H9 (cell line): ENCODE results near the gene CLIC3. TPM values are rescaled to one million over a fixed set of nuclear protein-coding genes. Genes with fewer than 3 reads are reported as not detected.

ENCODE experiments used
- DNase-seq: peaks from one replicate; pipeline ENCODE4 v3.0.0-alpha.2; 2017
- H2AFZ ChIP-seq: one replicate; pipeline ENCODE4 v1.6.1; 2013; ENCODE audit warnings: mild to moderate bottlenecking, low read length, control low read depth, moderate library complexity
- H2AK5ac ChIP-seq: 2 replicates; pipeline ENCODE4 v1.6.1; 2013; ENCODE audit warnings: low read length, control low read depth, mixed read lengths; ENCODE audit not compliant: insufficient read length
- H2BK120ac ChIP-seq: one replicate; pipeline ENCODE4 v1.6.1; 2013; ENCODE audit warnings: low read depth, mild to moderate bottlenecking, low read length, control low read depth, inconsistent platforms; ENCODE audit not compliant: poor library complexity, severe bottlenecking
- H2BK12ac ChIP-seq: 2 replicates; pipeline ENCODE4 v1.6.1; 2013; ENCODE audit warnings: low read length, control low read depth, mixed read lengths, low read depth; ENCODE audit not compliant: insufficient read length
- H2BK15ac ChIP-seq: 2 replicates; pipeline ENCODE4 v1.6.1; 2013; ENCODE audit warnings: low read depth, low read length, control low read depth
- H2BK20ac ChIP-seq: one replicate; pipeline ENCODE4 v1.6.1; 2013; ENCODE audit warnings: low read depth, mild to moderate bottlenecking, low read length, control low read depth, inconsistent platforms; ENCODE audit not compliant: poor library complexity, severe bottlenecking
- H2BK5ac ChIP-seq: 2 replicates; pipeline ENCODE4 v1.6.1; 2013; ENCODE audit warnings: low read length, control low read depth, mixed read lengths; ENCODE audit not compliant: insufficient read length
- H3K14ac ChIP-seq: 2 replicates; pipeline ENCODE4 v1.6.1; 2013; ENCODE audit warnings: low read length, control low read depth; ENCODE audit not compliant: insufficient read depth
- H3K18ac ChIP-seq: 2 replicates; pipeline ENCODE4 v1.6.1; 2013; ENCODE audit warnings: low read depth, mild to moderate bottlenecking, mixed read lengths, low read length, control low read depth; ENCODE audit not compliant: insufficient read length
- H3K23ac ChIP-seq: 2 replicates; pipeline ENCODE4 v1.6.1; 2013; ENCODE audit warnings: low read length, control low read depth, mixed read lengths, low read depth; ENCODE audit not compliant: insufficient read length
- H3K23me2 ChIP-seq: 2 replicates; pipeline ENCODE4 v1.6.1; 2013; ENCODE audit warnings: low read depth, mild to moderate bottlenecking, mixed read lengths, low read length, control low read depth; ENCODE audit not compliant: insufficient read length, poor library complexity, severe bottlenecking
- H3K27ac ChIP-seq: 2 replicates; pipeline ENCODE4 v1.5.1; 2013; ENCODE audit warnings: low read length, control low read depth, mixed read lengths, low read depth; ENCODE audit not compliant: insufficient read length
- H3K27me3 ChIP-seq: 2 replicates; pipeline ENCODE4 v1.6.1; 2013; ENCODE audit warnings: low read length, control low read depth, inconsistent platforms; ENCODE audit not compliant: insufficient read depth
- H3K4ac ChIP-seq: 2 replicates; pipeline ENCODE4 v1.6.1; 2013; ENCODE audit warnings: low read depth, mild to moderate bottlenecking, control low read depth, inconsistent platforms, low read length, moderate library complexity
- H3K4me1 ChIP-seq: 2 replicates; pipeline ENCODE4 v1.6.1; 2013; ENCODE audit warnings: low read length, control low read depth, inconsistent platforms; ENCODE audit not compliant: insufficient read depth
- H3K4me2 ChIP-seq: 2 replicates; pipeline ENCODE4 v1.6.1; 2013; ENCODE audit warnings: low read length, control low read depth, mixed read lengths; ENCODE audit not compliant: insufficient read length, insufficient read depth
- H3K56ac ChIP-seq: 2 replicates; pipeline ENCODE4 v1.6.1; 2013; ENCODE audit warnings: low read depth, mild to moderate bottlenecking, mixed read lengths, low read length, control low read depth; ENCODE audit not compliant: insufficient read length
- H3K79me1 ChIP-seq: 2 replicates; pipeline ENCODE4 v1.6.1; 2013; ENCODE audit warnings: low read depth, mild to moderate bottlenecking, moderate library complexity, low read length, control low read depth, inconsistent platforms; ENCODE audit not compliant: insufficient read depth, poor library complexity, severe bottlenecking
- H3K79me2 ChIP-seq: 2 replicates; pipeline ENCODE4 v1.6.1; 2013; ENCODE audit warnings: low read length, control low read depth, inconsistent platforms; ENCODE audit not compliant: insufficient read depth
- H3K9ac ChIP-seq: 2 replicates; pipeline ENCODE4 v1.6.1; 2013; ENCODE audit warnings: low read length, control low read depth, mixed read lengths; ENCODE audit not compliant: insufficient read length; ENCODE audit errors: extremely low read depth
- H3K9me3 ChIP-seq: one replicate; pipeline ENCODE4 v1.6.1; 2013; ENCODE audit warnings: low read depth, low read length, inconsistent platforms; ENCODE audit not compliant: control insufficient read depth
- H3T11ph ChIP-seq: one replicate; pipeline ENCODE4 v1.6.1; 2013; ENCODE audit warnings: mild to moderate bottlenecking, low read length, control low read depth, inconsistent platforms
- H4K20me1 ChIP-seq: one replicate; pipeline ENCODE4 v1.6.1; 2013; ENCODE audit not compliant: control insufficient read depth, insufficient read length, insufficient read depth
- H4K5ac ChIP-seq: 2 replicates; pipeline ENCODE4 v1.6.1; 2013; ENCODE audit warnings: low read depth, mild to moderate bottlenecking, mixed read lengths, low read length, control low read depth; ENCODE audit not compliant: insufficient read length
- H4K8ac ChIP-seq: replicated peaks from 2 replicates; pipeline ENCODE4 v1.6.1; 2013; ENCODE audit warnings: low read length, control low read depth, mixed read lengths, low read depth; ENCODE audit not compliant: insufficient read length
- H4K91ac ChIP-seq: 2 replicates; pipeline ENCODE4 v1.6.1; 2013; ENCODE audit warnings: low read depth, mild to moderate bottlenecking, moderate library complexity, mixed read lengths, low read length, control low read depth; ENCODE audit not compliant: insufficient read length
- H3K27ac Mint-ChIP-seq, 3 experiments: 2 replicates in 2 of 3; 3 replicates in 1 of 3; pipeline ENCODE4 v1.8.0; 2020 to 2021; ENCODE audit warnings: mixed read lengths in 3 of 3, mild to moderate bottlenecking in 1 of 3, moderate library complexity in 1 of 3
- H3K27me3 Mint-ChIP-seq: 2 replicates; pipeline ENCODE4 v1.8.0; 2021; ENCODE audit warnings: low read depth, mild to moderate bottlenecking, moderate library complexity, mixed read lengths
- H3K36me3 Mint-ChIP-seq, 3 experiments: 2 replicates in 2 of 3; 3 replicates in 1 of 3; pipeline ENCODE4 v1.8.0; 2020 to 2021; ENCODE audit warnings: low read depth in 3 of 3, mixed read lengths in 3 of 3; ENCODE audit not compliant: insufficient read depth in 1 of 3
- H3K4me1 Mint-ChIP-seq, 2 experiments: 2 replicates each; pipeline ENCODE4 v1.8.0; 2020; ENCODE audit warnings: mixed read lengths in 2 of 2
- H3K4me3 Mint-ChIP-seq, 2 experiments: 2 replicates in 1 of 2; 3 replicates in 1 of 2; pipeline ENCODE4 v1.8.0; 2020 to 2021; ENCODE audit warnings: mild to moderate bottlenecking in 2 of 2, mixed read lengths in 2 of 2, moderate library complexity in 1 of 2
- H3K9me3 Mint-ChIP-seq, 2 experiments: 2 replicates in 1 of 2; 3 replicates in 1 of 2; pipeline ENCODE4 v1.8.0; 2020; ENCODE audit warnings: mild to moderate bottlenecking in 2 of 2, mixed read lengths in 2 of 2, moderate library complexity in 1 of 2
- CTCF ChIP-seq: fragments of 200-600 bp; sonication (generic); conservative IDR thresholded peaks from 3 replicates; pipeline ENCODE4 v1.8.0; 2021; ENCODE audit warnings: antibody characterized with exemption, mild to moderate bottlenecking
- WGBS: extraction: QIAGEN DNeasy Blood & Tissue Kit; methylation state at CpG from one replicate; pipeline ENCODE4 v1.1.7; 2013; ENCODE audit warnings: missing lambda C conversion rate, low lambda C conversion rate, mixed read lengths; ENCODE audit not compliant: insufficient read length; ENCODE audit errors: extremely low coverage; 5-methylcytosine and 5-hydroxymethylcytosine counted together
- total RNA-seq: library from RNA; stranded (reverse); gene quantifications from 2 replicates; pipeline ENCODE4 v1.2.1, GENCODE V29; 2021

The CLIC3 gene
- total RNA-seq, 1 experiment from 2014 or later = 0.31 TPM

DNA sequence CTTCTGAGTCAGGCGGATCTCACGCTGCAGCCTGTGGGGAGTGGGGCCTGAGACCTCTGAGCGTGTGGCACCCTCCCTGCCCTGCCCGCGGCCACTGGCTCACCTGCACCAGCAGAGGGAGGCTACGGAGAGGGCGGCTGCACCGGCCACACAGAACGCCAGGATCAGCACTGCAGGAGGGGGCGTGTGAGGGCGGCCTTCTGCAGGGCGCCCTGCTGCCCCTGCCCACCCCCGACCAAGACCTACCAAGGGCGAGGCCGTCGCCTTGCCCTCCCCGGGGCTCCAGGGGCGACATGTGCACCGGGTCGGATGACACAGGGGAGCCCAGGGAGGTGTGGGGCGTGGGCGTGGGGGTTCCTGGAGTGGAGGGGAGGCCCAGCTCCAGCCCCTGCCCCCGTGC, 44.2 kb upstream of the CLIC3 start:
- Histone ChIP-seq H3K9me3 (no peaks in the 10 kb centered on the region), H3K4me2 (no peak overlapping the region), H2AK5ac (no peak overlapping the region), H3K18ac (no peak overlapping the region), H4K91ac (no peak overlapping the region), H3K4ac (no peak overlapping the region), H4K5ac (no peak overlapping the region), H2BK20ac (no peak overlapping the region), H3K4me1 (no peaks in the 10 kb centered on the region), H3K79me1 (no peaks in the 10 kb centered on the region), H3T11ph (no peak overlapping the region), H3K23me2 (peaks cover 6% of the 10 kb centered on the region), H2AFZ (no peak overlapping the region), H2BK120ac (no peak overlapping the region), H3K27ac (no peak overlapping the region), H3K56ac (no peak overlapping the region), H3K9ac (no peak overlapping the region), H4K8ac (no peak overlapping the region), H3K79me2 (peaks cover 2% of the 10 kb centered on the region; the same call in 1 of the 2 replicates), H3K23ac (no peak overlapping the region), H2BK12ac (no peak overlapping the region), H4K20me1 (no peaks in the 10 kb centered on the region), H3K14ac (no peak overlapping the region), H2BK5ac (no peak overlapping the region), H2BK15ac (no peak overlapping the region), H3K27me3 (no peaks in the 10 kb centered on the region; the same call in 1 of the 2 replicates)
- WGBS = no CpG with 5 or more reads among the region's 23 CpGs
- Mint-ChIP-seq H3K36me3 (peaks cover 0 to 14% (median 5%) of the 10 kb centered on the region in 3 experiments; a peak in 5 of 7 replicates), H3K27me3 (peaks cover 10% of the 10 kb centered on the region), H3K27ac (no peak overlapping the region), H3K4me1 (peaks cover 5 to 6% of the 10 kb centered on the region in 2 experiments), H3K9me3 (no peaks in the 10 kb centered on the region), H3K4me3 (no peak overlapping the region)
- DNase-seq = no peak
- TF ChIP-seq CTCF = no peak
